ENCODE data around the gene FN3KRP. TPM values are rescaled to one million over a fixed set of nuclear protein-coding genes. Genes with fewer than 3 reads are reported as not detected.
"Not testable (repeated sequence)": the region's sequence is repeated elsewhere in the genome, so short reads cannot be mapped to it uniquely, and the experiment has no call there.

The FN3KRP gene
- total RNA-seq, 2 experiments from 2014 or later, result 42.6 to 42.7 TPM

- POLR2A ChIA-PET, result no interaction called here
- no peak for DNase-seq
- peak overlapping the region; percentile 48 for H3K4me3 Mint-ChIP-seq
- peaks cover 7% of the 10 kb centered on the region for H3K9me3 Mint-ChIP-seq
- peaks cover 15% of the 10 kb centered on the region for H3K4me1 Mint-ChIP-seq
- H3K36me3 Mint-ChIP-seq, result peaks cover 5% of the 10 kb centered on the region
- ATAC-seq (ENCODE audit: low read depth), result no peak
- H3K27ac Mint-ChIP-seq, result no peak overlapping the region
- peaks cover 4% of the 10 kb centered on the region for H3K27me3 Mint-ChIP-seq
Measured at GRCh38 chr17:82750241-82750908, 33.9 kb downstream of the FN3KRP start.

- no peak overlapping the region for H3K27ac Mint-ChIP-seq
- POLR2A ChIA-PET, result no interaction called here
- DNase-seq (no peak), ATAC-seq (ENCODE audit: low read depth) (peak; percentile 49)
- H3K36me3 Mint-ChIP-seq, result peaks cover 8% of the 10 kb centered on the region
- H3K4me3 Mint-ChIP-seq, result no peak overlapping the region
- H3K9me3 Mint-ChIP-seq, result peaks cover 5% of the 10 kb centered on the region
- H3K4me1 Mint-ChIP-seq, result peaks cover 17% of the 10 kb centered on the region
- peaks cover 4% of the 10 kb centered on the region for H3K27me3 Mint-ChIP-seq
Measured at GRCh38 chr17:82751171-82751570, 34.7 kb downstream of the FN3KRP start.

- Mint-ChIP-seq H3K27me3 (peaks cover 4% of the 10 kb centered on the region), H3K9me3 (peaks cover 5% of the 10 kb centered on the region), H3K27ac (peak within 1 kb of the TSS; percentile 80), H3K4me3 (peak within 1 kb of the TSS; percentile 91), H3K4me1 (peaks cover 17% of the 10 kb centered on the region), H3K36me3 (peaks cover 11% of the 10 kb centered on the region)
- ATAC-seq (ENCODE audit: low read depth), result peak; percentile 76
- POLR2A ChIA-PET, result no interaction called here
- DNase-seq, result peak; percentile 94
Measured at GRCh38 chr17:82751571-82752370, 35.3 kb downstream of the FN3KRP start, which contains the start of gene TBCD. TSS of gene TBCD (plus strand) at chr17:82752065. CDS start at chr17:82752194, 129 bp downstream.

- Mint-ChIP-seq H3K9me3 (peaks cover 3% of the 10 kb centered on the region), H3K4me3 (peak overlapping the region; percentile 91), H3K4me1 (peaks cover 19% of the 10 kb centered on the region), H3K27me3 (no peaks in the 10 kb centered on the region), H3K36me3 (peaks cover 13% of the 10 kb centered on the region), H3K27ac (peak overlapping the region; percentile 80)
- peak; percentile 41 for ATAC-seq (ENCODE audit: low read depth)
- no peak for DNase-seq
- POLR2A ChIA-PET, result interaction anchor here (0.9 kb wide), 1 partner anchor 36 kb away, joined by 5 read pairs; the partner anchor contains the start of gene FN3KRP
Measured at GRCh38 chr17:82752371-82753200, 36.1 kb downstream of the FN3KRP start.

- DNase-seq, result no peak
- peaks cover 19% of the 10 kb centered on the region for H3K4me1 Mint-ChIP-seq
- H3K36me3 Mint-ChIP-seq, result peaks cover 13% of the 10 kb centered on the region
- POLR2A ChIA-PET, result interaction anchor here (0.9 kb wide), 1 partner anchor 37 kb away, joined by 5 read pairs; the partner anchor contains the start of gene FN3KRP
- no peak overlapping the region for H3K27ac Mint-ChIP-seq
- H3K27me3 Mint-ChIP-seq, result no peaks in the 10 kb centered on the region
- peaks cover 3% of the 10 kb centered on the region for H3K9me3 Mint-ChIP-seq
- no peak for ATAC-seq (ENCODE audit: low read depth)
- H3K4me3 Mint-ChIP-seq, result peak overlapping the region; percentile 91
Measured at GRCh38 chr17:82753201-82753464, 36.6 kb downstream of the FN3KRP start.

- no peak for DNase-seq
- Mint-ChIP-seq H3K4me1 (peaks cover 19% of the 10 kb centered on the region), H3K27ac (no peak overlapping the region), H3K4me3 (no peak overlapping the region), H3K36me3 (peaks cover 8% of the 10 kb centered on the region), H3K9me3 (no peaks in the 10 kb centered on the region), H3K27me3 (no peaks in the 10 kb centered on the region)
- POLR2A ChIA-PET, result interaction anchor here (1.3 kb wide), 1 partner anchor 20 kb away, joined by 3 read pairs; no protein-coding TSS in a partner anchor
- no peak for ATAC-seq (ENCODE audit: low read depth)
Measured at GRCh38 chr17:82754297-82755208, 38.0 kb downstream of the FN3KRP start.

- ATAC-seq (ENCODE audit: low read depth) (no peak), DNase-seq (no peak)
- peaks cover 10% of the 10 kb centered on the region for H3K36me3 Mint-ChIP-seq
- no peak overlapping the region for H3K27ac Mint-ChIP-seq
- no peak overlapping the region for H3K4me3 Mint-ChIP-seq
- POLR2A ChIA-PET, result no interaction called here
- no peaks in the 10 kb centered on the region for H3K27me3 Mint-ChIP-seq
- no peaks in the 10 kb centered on the region for H3K9me3 Mint-ChIP-seq
- peaks cover 19% of the 10 kb centered on the region for H3K4me1 Mint-ChIP-seq
Measured at GRCh38 chr17:82756166-82756565, 39.7 kb downstream of the FN3KRP start.

GRCh38 chr17:82765371-82765770 is 48.9 kb downstream of the FN3KRP start:
- POLR2A ChIA-PET, result no interaction called here
- Mint-ChIP-seq H3K36me3 (peaks cover 21% of the 10 kb centered on the region), H3K27ac (no peak overlapping the region), H3K4me3 (no peak overlapping the region), H3K9me3 (no peaks in the 10 kb centered on the region), H3K27me3 (no peaks in the 10 kb centered on the region), H3K4me1 (peaks cover 3% of the 10 kb centered on the region)
- no peak for DNase-seq
- ATAC-seq (ENCODE audit: low read depth), result no peak

- Mint-ChIP-seq H3K36me3 (peaks cover 19% of the 10 kb centered on the region), H3K27ac (no peak overlapping the region), H3K4me1 (peaks cover 5% of the 10 kb centered on the region), H3K4me3 (no peak overlapping the region), H3K27me3 (no peaks in the 10 kb centered on the region), H3K9me3 (no peaks in the 10 kb centered on the region)
- DNase-seq (no peak), ATAC-seq (ENCODE audit: low read depth) (no peak)
- POLR2A ChIA-PET, result no interaction called here
Measured at GRCh38 chr17:82767041-82767754, 50.7 kb downstream of the FN3KRP start.

- POLR2A ChIA-PET, result no interaction called here
- Mint-ChIP-seq H3K27ac (no peak overlapping the region), H3K9me3 (no peaks in the 10 kb centered on the region), H3K4me1 (peaks cover 6% of the 10 kb centered on the region), H3K27me3 (no peaks in the 10 kb centered on the region), H3K36me3 (peaks cover 21% of the 10 kb centered on the region), H3K4me3 (no peak overlapping the region)
- DNase-seq (no peak), ATAC-seq (ENCODE audit: low read depth) (no peak)
Measured at GRCh38 chr17:82769041-82769440, 52.5 kb downstream of the FN3KRP start.

- no peaks in the 10 kb centered on the region for H3K9me3 Mint-ChIP-seq
- peaks cover 21% of the 10 kb centered on the region for H3K36me3 Mint-ChIP-seq
- DNase-seq, result no peak
- POLR2A ChIA-PET, result no interaction called here
- H3K27ac Mint-ChIP-seq, result no peak overlapping the region
- peaks cover 15% of the 10 kb centered on the region for H3K4me1 Mint-ChIP-seq
- no peaks in the 10 kb centered on the region for H3K27me3 Mint-ChIP-seq
- ATAC-seq (ENCODE audit: low read depth), result no peak
- H3K4me3 Mint-ChIP-seq, result no peak overlapping the region
Measured at GRCh38 chr17:82772026-82772425, 55.5 kb downstream of the FN3KRP start.

- not testable (repeated sequence) for DNase-seq; ATAC-seq (ENCODE audit: low read depth); H3K27ac Mint-ChIP-seq; H3K27me3 Mint-ChIP-seq; H3K9me3 Mint-ChIP-seq
- Mint-ChIP-seq H3K36me3 (peaks cover 14% of the 10 kb centered on the region), H3K4me1 (peaks cover 19% of the 10 kb centered on the region), H3K4me3 (peak overlapping the region; percentile 68)
- POLR2A ChIA-PET, result interaction anchor here (1.1 kb wide), 1 partner anchor 19 kb away, joined by 3 read pairs; no protein-coding TSS in a partner anchor
Measured at GRCh38 chr17:82774456-82774855, 58.0 kb downstream of the FN3KRP start.
